Epithelial cell of esophagus (primary cell): ENCODE measurements around the gene MEX3A.

Source experiments
- DNase-seq: peaks from one replicate; pipeline ENCODE4 v3.0.0; 2010; ENCODE audit warnings: low read depth
- H3K4me3 ChIP-seq: 2 replicates; pipeline ENCODE4 v1.5.1; 2011; ENCODE audit warnings: mild to moderate bottlenecking, low read length, control low read depth
- CTCF ChIP-seq: IDR thresholded peaks from 2 replicates; pipeline ENCODE4 v1.5.1; 2011; ENCODE audit warnings: low read depth, mild to moderate bottlenecking, low read length, control low read depth, inconsistent platforms; ENCODE audit not compliant: insufficient read depth; ENCODE audit errors: missing control alignments

The MEX3A gene

GRCh38 chr1:156060937-156061636 lies 21.2 kb downstream of the MEX3A start, which contains the start of gene RAB25:
Gene RAB25, plus strand, starts transcription at chr1:156061160. Its CDS starts 241 bp downstream, at chr1:156061401.
- DNase-seq: peak; percentile 94
- H3K4me3 ChIP-seq: peak within 1 kb of the TSS; percentile 94
- no peak for TF ChIP-seq CTCF

GRCh38 chr1:156056326-156056849 lies 25.9 kb downstream of the MEX3A start:
- DNase-seq: no peak
- H3K4me3 ChIP-seq: no peak overlapping the region
- no peak for TF ChIP-seq CTCF

- TF ChIP-seq CTCF: no peak
- H3K4me3 ChIP-seq: peak overlapping the region; percentile 95
- no peak for DNase-seq
Observed at GRCh38 chr1:156055281-156056048, 26.8 kb downstream of the MEX3A start.

- no peak for TF ChIP-seq CTCF
- peak; percentile 97 for DNase-seq
- peak within 1 kb of the TSS; percentile 95 for H3K4me3 ChIP-seq
Observed at GRCh38 chr1:156054500-156055280, 27.6 kb downstream of the MEX3A start, which contains the start of gene LAMTOR2. Gene LAMTOR2, plus strand, starts transcription at chr1:156054782. Its CDS starts 108 bp downstream, at chr1:156054890.

- H3K4me3 ChIP-seq: peak within 1 kb of the TSS; percentile 95
- peak; percentile 86 for DNase-seq
- TF ChIP-seq CTCF: peak; percentile 11
Observed at GRCh38 chr1:156053768-156054499, 28.3 kb downstream of the MEX3A start, which contains the start of gene UBQLN4. Gene UBQLN4, minus strand, starts transcription at chr1:156053798. Its CDS starts 97 bp downstream, at chr1:156053701.
